ENCODE measurements around the gene PARN. TPM values are rescaled to one million over a fixed set of nuclear protein-coding genes. Genes with fewer than 3 reads are reported as not detected.

PARN gene
- total RNA-seq, 2 experiments from 2014 or later, result 40.7 to 45.8 TPM

Other genes starting within 250 kb of the PARN start
- 10 to 100 TPM; 70.6 to 71.2 TPM for gene BFAR, start 2.7 kb upstream of the PARN start, total RNA-seq
- gene PLA2G10, start 64.0 kb upstream of the PARN start, total RNA-seq, result not detected
- gene NPIPA3, start 73.2 kb upstream of the PARN start, total RNA-seq, result 1 to 10 TPM; 1.5 to 1.8 TPM
- gene NPIPA2, start 112.3 kb upstream of the PARN start, total RNA-seq, result 1 to 10 TPM; 1.5 to 2.6 TPM
- 10 to 100 TPM; 40.1 to 43.0 TPM for gene NOMO1, start 203.5 kb upstream of the PARN start, total RNA-seq